WTC11 (cell line): ENCODE measurements around the gene SRRM3.

Experiments
- ESRRA ChIP-seq: sonication (generic); formaldehyde crosslinking; IDR thresholded peaks from 2 replicates; pipeline ENCODE4 v1.8.1; 2022; ENCODE audit warnings: mild to moderate bottlenecking, missing genetic modification reagents, borderline replicate concordance
- FOXJ3 ChIP-seq: sonication (generic); formaldehyde crosslinking; IDR thresholded peaks from 2 replicates; pipeline ENCODE4 v1.9.0; 2021; ENCODE audit warnings: missing genetic modification reagents, mild to moderate bottlenecking, borderline replicate concordance
- MXD4 ChIP-seq: fragments of 250-450 bp; sonication (Bioruptor Pico); IDR thresholded peaks from 2 replicates; pipeline ENCODE4 v1.8.0; 2021; ENCODE audit warnings: mild to moderate bottlenecking, moderate library complexity, borderline replicate concordance
- NR2C2 ChIP-seq: sonication (generic); formaldehyde crosslinking; IDR thresholded peaks from 2 replicates; pipeline ENCODE4 v1.8.0; 2022; ENCODE audit warnings: mild to moderate bottlenecking, missing genetic modification reagents
- SP1 ChIP-seq: sonication (generic); formaldehyde crosslinking; conservative IDR thresholded peaks from 2 replicates; pipeline ENCODE4 v1.8.1; 2022; ENCODE audit warnings: missing genetic modification reagents
- TCF7 ChIP-seq: sonication (generic); formaldehyde crosslinking; IDR thresholded peaks from 2 replicates; pipeline ENCODE4 v1.8.0; 2022; ENCODE audit warnings: mild to moderate bottlenecking, low read depth, missing genetic modification reagents, moderate library complexity
- ZNF121 ChIP-seq: sonication (generic); formaldehyde crosslinking; IDR thresholded peaks from 2 replicates; pipeline ENCODE4 v1.8.0; 2023; ENCODE audit warnings: missing genetic modification reagents
- TF ChIP-seq, protein P1 (sequence below): fragments of 200-600 bp; IDR thresholded peaks from 2 replicates; pipeline ENCODE4 v1.8.0; 2022; ENCODE audit warnings: antibody characterized with exemption
- TF ChIP-seq, protein P2 (sequence below): sonication (generic); formaldehyde crosslinking; IDR thresholded peaks from 2 replicates; pipeline ENCODE4 v1.8.1; 2023; ENCODE audit warnings: mild to moderate bottlenecking, missing genetic modification reagents

DNA sequence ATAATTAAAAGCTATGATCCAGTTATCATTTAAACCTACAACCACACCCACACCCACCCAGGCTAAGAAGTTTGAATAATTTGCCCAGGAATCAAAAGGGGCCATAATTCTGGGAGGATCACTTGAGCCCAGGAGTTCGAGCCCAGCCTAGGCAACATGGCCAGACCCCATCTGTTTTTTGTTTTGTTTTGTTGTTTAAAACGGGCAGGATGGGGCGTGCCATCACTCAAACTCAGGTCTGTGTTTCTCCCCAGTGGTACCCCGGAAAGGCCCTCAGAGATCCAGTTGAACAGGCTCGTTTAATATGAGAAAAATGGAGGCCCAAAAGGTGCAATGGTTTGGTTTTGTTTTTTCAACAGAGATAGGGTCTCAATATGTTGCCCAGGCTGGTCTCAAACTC lies 124.1 kb downstream of the SRRM3 start:
- TF ChIP-seq, protein P1, sequence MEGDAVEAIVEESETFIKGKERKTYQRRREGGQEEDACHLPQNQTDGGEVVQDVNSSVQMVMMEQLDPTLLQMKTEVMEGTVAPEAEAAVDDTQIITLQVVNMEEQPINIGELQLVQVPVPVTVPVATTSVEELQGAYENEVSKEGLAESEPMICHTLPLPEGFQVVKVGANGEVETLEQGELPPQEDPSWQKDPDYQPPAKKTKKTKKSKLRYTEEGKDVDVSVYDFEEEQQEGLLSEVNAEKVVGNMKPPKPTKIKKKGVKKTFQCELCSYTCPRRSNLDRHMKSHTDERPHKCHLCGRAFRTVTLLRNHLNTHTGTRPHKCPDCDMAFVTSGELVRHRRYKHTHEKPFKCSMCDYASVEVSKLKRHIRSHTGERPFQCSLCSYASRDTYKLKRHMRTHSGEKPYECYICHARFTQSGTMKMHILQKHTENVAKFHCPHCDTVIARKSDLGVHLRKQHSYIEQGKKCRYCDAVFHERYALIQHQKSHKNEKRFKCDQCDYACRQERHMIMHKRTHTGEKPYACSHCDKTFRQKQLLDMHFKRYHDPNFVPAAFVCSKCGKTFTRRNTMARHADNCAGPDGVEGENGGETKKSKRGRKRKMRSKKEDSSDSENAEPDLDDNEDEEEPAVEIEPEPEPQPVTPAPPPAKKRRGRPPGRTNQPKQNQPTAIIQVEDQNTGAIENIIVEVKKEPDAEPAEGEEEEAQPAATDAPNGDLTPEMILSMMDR = no peak
- TF ChIP-seq ESRRA (CRISPR knock-in tag) (no peak), NR2C2 (CRISPR knock-in tag) (no peak), ZNF121 (CRISPR knock-in tag) (no peak), FOXJ3 (CRISPR knock-in tag) (no peak), MXD4 (CRISPR knock-in tag) (no peak), TCF7 (no peak), SP1 (CRISPR knock-in tag) (no peak)
- TF ChIP-seq, protein P2, sequence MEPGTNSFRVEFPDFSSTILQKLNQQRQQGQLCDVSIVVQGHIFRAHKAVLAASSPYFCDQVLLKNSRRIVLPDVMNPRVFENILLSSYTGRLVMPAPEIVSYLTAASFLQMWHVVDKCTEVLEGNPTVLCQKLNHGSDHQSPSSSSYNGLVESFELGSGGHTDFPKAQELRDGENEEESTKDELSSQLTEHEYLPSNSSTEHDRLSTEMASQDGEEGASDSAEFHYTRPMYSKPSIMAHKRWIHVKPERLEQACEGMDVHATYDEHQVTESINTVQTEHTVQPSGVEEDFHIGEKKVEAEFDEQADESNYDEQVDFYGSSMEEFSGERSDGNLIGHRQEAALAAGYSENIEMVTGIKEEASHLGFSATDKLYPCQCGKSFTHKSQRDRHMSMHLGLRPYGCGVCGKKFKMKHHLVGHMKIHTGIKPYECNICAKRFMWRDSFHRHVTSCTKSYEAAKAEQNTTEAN = no peak
